Endodermal cell (in vitro differentiated cells): ENCODE measurements around the gene SLC16A1. TPM values are rescaled to one million over a fixed set of nuclear protein-coding genes. Genes with fewer than 3 reads are reported as not detected.

Experiments
- DNase-seq: peaks from one replicate; pipeline ENCODE4 v3.0.0-alpha.2; 2017
- H3K27ac ChIP-seq: 2 replicates; pipeline ENCODE4 v1.5.1; 2013; ENCODE audit warnings: mild to moderate bottlenecking, low read depth, low read length, moderate library complexity
- H3K27me3 ChIP-seq: 2 replicates; pipeline ENCODE4 v1.6.1; 2013; ENCODE audit warnings: mild to moderate bottlenecking, low read length, moderate library complexity; ENCODE audit not compliant: insufficient read depth, control insufficient read depth, poor library complexity, severe bottlenecking
- H3K36me3 ChIP-seq: 2 replicates; pipeline ENCODE4 v1.7.0; 2013; ENCODE audit warnings: mild to moderate bottlenecking, low read length, moderate library complexity; ENCODE audit not compliant: control insufficient read depth, insufficient read depth
- H3K4me1 ChIP-seq: one replicate; pipeline ENCODE4 v1.7.0; 2013; ENCODE audit warnings: low read length; ENCODE audit not compliant: control insufficient read depth, insufficient read depth
- H3K4me3 ChIP-seq: 2 replicates; pipeline ENCODE4 v1.5.1; 2013; ENCODE audit warnings: mild to moderate bottlenecking, low read length, moderate library complexity
- H3K9ac ChIP-seq: 2 replicates; pipeline ENCODE4 v1.6.1; 2013; ENCODE audit warnings: mild to moderate bottlenecking, low read length, moderate library complexity; ENCODE audit not compliant: poor library complexity, severe bottlenecking; ENCODE audit errors: extremely low read depth
- H3K9me3 ChIP-seq: 2 replicates; pipeline ENCODE4 v1.6.1; 2013; ENCODE audit warnings: mild to moderate bottlenecking, low read length, moderate library complexity; ENCODE audit not compliant: control insufficient read depth
- H3K27ac Mint-ChIP-seq: 2 replicates; pipeline ENCODE4 v1.8.0; 2020; ENCODE audit warnings: mixed read lengths
- H3K27me3 Mint-ChIP-seq: 2 replicates; pipeline ENCODE4 v1.8.0; 2021; ENCODE audit warnings: mild to moderate bottlenecking, mixed read lengths; ENCODE audit not compliant: insufficient read depth
- H3K36me3 Mint-ChIP-seq: 2 replicates; pipeline ENCODE4 v1.8.0; 2020; ENCODE audit warnings: low read depth, mixed read lengths
- H3K4me1 Mint-ChIP-seq: 2 replicates; pipeline ENCODE4 v1.8.0; 2020; ENCODE audit warnings: mixed read lengths
- H3K4me3 Mint-ChIP-seq: 2 replicates; pipeline ENCODE4 v1.8.0; 2020; ENCODE audit warnings: mild to moderate bottlenecking, moderate library complexity, mixed read lengths
- H3K9me3 Mint-ChIP-seq: 2 replicates; pipeline ENCODE4 v1.8.0; 2020; ENCODE audit warnings: mild to moderate bottlenecking, mixed read lengths
- CTCF ChIP-seq: fragments of 200-600 bp; sonication (generic); conservative IDR thresholded peaks from 2 replicates; pipeline ENCODE4 v1.5.0; 2021; ENCODE audit warnings: antibody characterized with exemption, mild to moderate bottlenecking
- WGBS, 2 experiments: methylation state at CpG; one replicate each; pipeline versions ENCODE4 v1.1.5 to v1.1.7; 2013; ENCODE audit warnings: missing lambda C conversion rate in 2 of 2, mixed read lengths in 1 of 2; ENCODE audit not compliant: insufficient coverage in 1 of 2, insufficient read length in 1 of 2; 5-methylcytosine and 5-hydroxymethylcytosine counted together
- total RNA-seq, 2 donors: library from RNA; stranded (reverse); fragmentation: NEBNext Ultra II Directional in 1 of 2; extraction: Animal tissue kit (Norgen Biotek cat#: 25700) in 1 of 2; gene quantifications; 2 replicates in 1 of 2; 3 replicates in 1 of 2; pipeline ENCODE4 v1.2.1, GENCODE V29; 2021

Gene SLC16A1
- total RNA-seq, 2 donors from 2014 or later: 229 to 248 TPM

GRCh38 chr1:112906150-112906698 lies 49.8 kb downstream of the SLC16A1 start:
- Histone ChIP-seq H3K27ac (no peak overlapping the region), H3K9me3 (peaks cover 14% of the 10 kb centered on the region), H3K36me3 (peaks cover 34% of the 10 kb centered on the region), H3K4me3 (peak overlapping the region; percentile 31), H3K9ac (no peak overlapping the region), H3K4me1 (peaks cover 4% of the 10 kb centered on the region), H3K27me3 (no peaks in the 10 kb centered on the region)
- 71% methylated on average over 2 of the region's 2 CpGs; no CpG with 5 or more reads in 1 of the 2 experiments for WGBS, 2 experiments
- TF ChIP-seq CTCF: no peak
- Mint-ChIP-seq H3K36me3 (peaks cover 24% of the 10 kb centered on the region), H3K27me3 (no peaks in the 10 kb centered on the region), H3K27ac (peak overlapping the region; percentile 91), H3K4me3 (peak overlapping the region; percentile 32), H3K9me3 (peaks cover 3% of the 10 kb centered on the region), H3K4me1 (peaks cover 48% of the 10 kb centered on the region)
- DNase-seq: no peak

- 65 to 70% methylated on average over 5 to 7 of the region's 8 CpGs for WGBS, 2 experiments
- Histone ChIP-seq H3K9ac (no peak overlapping the region), H3K9me3 (peaks cover 20% of the 10 kb centered on the region), H3K27me3 (no peaks in the 10 kb centered on the region), H3K4me3 (peak overlapping the region; percentile 31), H3K27ac (no peak overlapping the region), H3K4me1 (peaks cover 4% of the 10 kb centered on the region), H3K36me3 (peaks cover 27% of the 10 kb centered on the region)
- no peak for DNase-seq
- peak overlapping the region; percentile 91 for H3K27ac Mint-ChIP-seq
- H3K9me3 Mint-ChIP-seq: peaks cover 8% of the 10 kb centered on the region
- H3K4me1 Mint-ChIP-seq: peaks cover 48% of the 10 kb centered on the region
- peaks cover 20% of the 10 kb centered on the region for H3K36me3 Mint-ChIP-seq
- no peak for TF ChIP-seq CTCF
- no peaks in the 10 kb centered on the region for H3K27me3 Mint-ChIP-seq
- H3K4me3 Mint-ChIP-seq: peak overlapping the region; percentile 32
Observed at GRCh38 chr1:112905395-112906149, 50.4 kb downstream of the SLC16A1 start.

- no peak for TF ChIP-seq CTCF
- no peak overlapping the region for H3K27ac ChIP-seq
- H3K4me3 ChIP-seq: no peak overlapping the region
- H3K27me3 ChIP-seq: no peaks in the 10 kb centered on the region
- Mint-ChIP-seq H3K4me3 (peak overlapping the region; percentile 32), H3K36me3 (peaks cover 17% of the 10 kb centered on the region), H3K4me1 (peaks cover 43% of the 10 kb centered on the region), H3K9me3 (peaks cover 13% of the 10 kb centered on the region), H3K27ac (peak overlapping the region; percentile 91), H3K27me3 (no peaks in the 10 kb centered on the region)
- H3K9me3 ChIP-seq: peaks cover 26% of the 10 kb centered on the region
- no peak overlapping the region for H3K9ac ChIP-seq
- WGBS, 2 experiments: 76 to 90% methylated on average over 4 of the region's 4 CpGs
- DNase-seq: no peak
- H3K4me1 ChIP-seq: peaks cover 4% of the 10 kb centered on the region
- peaks cover 20% of the 10 kb centered on the region for H3K36me3 ChIP-seq
Observed at GRCh38 chr1:112904831-112905261, 51.1 kb downstream of the SLC16A1 start.
